B cell (primary cell): Measurements from ENCODE around the gene SPOP. TPM values are rescaled to one million over a fixed set of nuclear protein-coding genes. Genes with fewer than 3 reads are reported as not detected.
A peak's percentile ranks its signal among the peaks of the same experiment; 100 is the strongest.

Source experiments
- ATAC-seq: fragments of 200-7000 bp; cut with Tn5 transposase; one replicate; pipeline ENCODE4 v1.10.0; 2021; ENCODE audit warnings: low read depth, mild to moderate bottlenecking, moderate number of reproducible peaks, moderate library complexity
- CTCF ChIA-PET: fragments of 350-600 bp; sonication (Branson Sonifier 250); formaldehyde crosslinking; loops from one replicate; lab custom pipeline; 2021; ENCODE audit warnings: antibody characterized with exemption, inconsistent platforms; lab: Charles Lee
- POLR2A ChIA-PET: fragments of 350-600 bp; sonication (Branson Sonifier 250); formaldehyde crosslinking; loops from one replicate; lab custom pipeline; 2021; ENCODE audit warnings: antibody characterized with exemption; lab: Charles Lee
- DNase-seq: peaks from one replicate; pipeline ENCODE4 v3.0.0; 2013
- H2AFZ ChIP-seq: 2 replicates; pipeline ENCODE4 v1.6.1; 2012; ENCODE audit warnings: mild to moderate bottlenecking, low read depth, low read length; ENCODE audit not compliant: insufficient read depth, poor library complexity, severe bottlenecking
- H3K27ac ChIP-seq, 2 donors: 1 replicate in 1 of 2; 2 replicates in 1 of 2; pipeline ENCODE4 v1.5.1; 2012 to 2013; ENCODE audit warnings: low read length in 2 of 2, mild to moderate bottlenecking in 2 of 2, moderate library complexity in 1 of 2
- H3K27me3 ChIP-seq, 4 experiments: fragments of 200-600 bp in 1 of 4; sonication (generic) in 1 of 4; replicated peaks in 1 of 4; 1 replicate in 2 of 4; 2 replicates in 2 of 4; pipeline versions ENCODE4 v1.6.1 to v1.7.0; 2013 to 2016; ENCODE audit warnings: low read length in 3 of 4, mild to moderate bottlenecking in 2 of 4, mixed read lengths in 1 of 4, moderate library complexity in 1 of 4; ENCODE audit not compliant: insufficient read depth in 4 of 4, control insufficient read depth in 3 of 4; ENCODE audit errors: control extremely low read depth in 1 of 4
- H3K36me3 ChIP-seq, 2 experiments: replicated peaks in 1 of 2; 1 replicate in 1 of 2; 2 replicates in 1 of 2; pipeline versions ENCODE4 v1.6.1 to v1.7.1; 2013; ENCODE audit warnings: low read length in 1 of 2; ENCODE audit not compliant: insufficient read depth in 2 of 2, control insufficient read depth in 1 of 2; ENCODE audit errors: control extremely low read depth in 1 of 2, extremely low read depth in 1 of 2
- H3K4me1 ChIP-seq, 2 donors: fragments of 200-600 bp in 1 of 2; sonication (generic) in 1 of 2; 1 replicate in 1 of 2; 2 replicates in 1 of 2; pipeline versions ENCODE4 v1.5.1 to v1.6.1; 2013 to 2017; ENCODE audit warnings: low read length in 2 of 2; ENCODE audit not compliant: control insufficient read depth in 2 of 2, insufficient read depth in 2 of 2
- H3K4me2 ChIP-seq: replicated peaks from 2 replicates; pipeline ENCODE3; 2012; ENCODE audit warnings: mild to moderate bottlenecking, low read depth, low read length; ENCODE audit not compliant: poor library complexity, severe bottlenecking
- H3K4me3 ChIP-seq, 5 experiments: fragments of 200-600 bp in 1 of 5; sonication (generic) in 1 of 5; 1 replicate in 3 of 5; 2 replicates in 2 of 5; pipeline versions ENCODE4 v1.5.1 to v1.7.0; 2011 to 2016; ENCODE audit warnings: low read length in 4 of 5, mild to moderate bottlenecking in 4 of 5, low read depth in 2 of 5, control low read depth in 1 of 5, moderate library complexity in 1 of 5; ENCODE audit not compliant: insufficient read depth in 1 of 5; ENCODE audit errors: control extremely low read depth in 1 of 5, extremely low read depth in 1 of 5
- H3K79me2 ChIP-seq: fragments of 200-600 bp; sonication (generic); one replicate; pipeline ENCODE4 v1.6.0; 2016; ENCODE audit warnings: low read length; ENCODE audit not compliant: control insufficient read depth, insufficient read depth
- H3K9ac ChIP-seq: fragments of 200-600 bp; sonication (generic); 2 replicates; pipeline ENCODE4 v1.6.1; 2017; ENCODE audit warnings: mild to moderate bottlenecking, low read length, moderate library complexity
- H3K9me3 ChIP-seq, 3 donors: one replicate each; pipeline versions ENCODE4 v1.6.1 to v1.7.1; 2013; ENCODE audit warnings: low read length in 2 of 3; ENCODE audit not compliant: control insufficient read depth in 2 of 3, insufficient read depth in 1 of 3; ENCODE audit errors: control extremely low read depth in 1 of 3
- H4K20me1 ChIP-seq: 2 replicates; pipeline ENCODE4 v1.6.0; 2012; ENCODE audit warnings: mild to moderate bottlenecking, low read length; ENCODE audit not compliant: insufficient read depth, control insufficient read depth, poor library complexity, severe bottlenecking
- H3K27ac Mint-ChIP-seq: one replicate; pipeline ENCODE4 v1.8.0; 2021; ENCODE audit warnings: mixed read lengths
- H3K27me3 Mint-ChIP-seq: one replicate; pipeline ENCODE4 v1.8.0; 2021; ENCODE audit warnings: mixed read lengths
- H3K4me1 Mint-ChIP-seq: one replicate; pipeline ENCODE4 v1.8.0; 2021; ENCODE audit warnings: mixed read lengths
- H3K4me3 Mint-ChIP-seq: one replicate; pipeline ENCODE4 v1.8.0; 2021; ENCODE audit warnings: mixed read lengths
- H3K9me3 Mint-ChIP-seq: one replicate; pipeline ENCODE4 v1.8.0; 2022; ENCODE audit warnings: mixed read lengths; ENCODE audit not compliant: insufficient read depth
- EZH2 ChIP-seq: IDR thresholded peaks from 2 replicates; pipeline ENCODE4 v1.6.1; 2012; ENCODE audit warnings: borderline replicate concordance, low read depth, mild to moderate bottlenecking, moderate library complexity, low read length; ENCODE audit not compliant: insufficient read depth, poor library complexity, severe bottlenecking
- WGBS: methylation state at CpG from one replicate; pipeline ENCODE4 v1.1.5; 2013; ENCODE audit warnings: missing lambda C conversion rate; ENCODE audit not compliant: insufficient coverage; 5-methylcytosine and 5-hydroxymethylcytosine counted together
- intact Hi-C: fragments of 100-400 bp; cut with micrococcal nuclease; formaldehyde crosslinking; loops from one replicate; pipeline ENCODE4 v1.10.0; 2022
- polyA plus RNA-seq: library from polyadenylated mRNA; depleted of rRNA; stranded (reverse); fragments of >200 nt; gene quantifications from 2 replicates; pipeline ENCODE4 v1.2.3, GENCODE V29; 2012
- total RNA-seq, 2 donors: library from RNA; stranded (reverse); fragments of 120-200 nt in 1 of 2; gene quantifications; 1 replicate in 1 of 2; 2 replicates in 1 of 2; pipeline versions ENCODE4 v1.2.3 to v1.2.4, GENCODE V29; 2013 to 2022
- TF ChIP-seq, protein P1 (sequence below): fragments of 200-600 bp; IDR thresholded peaks from one replicate; pipeline ENCODE4 v1.8.0; 2022; ENCODE audit warnings: antibody characterized with exemption, mild to moderate bottlenecking

SPOP gene
- total and polyA plus RNA-seq, 2 donors (not counting 1 experiment from before 2014, with no cell fraction given), result 27.0 to 72.1 TPM

DNA sequence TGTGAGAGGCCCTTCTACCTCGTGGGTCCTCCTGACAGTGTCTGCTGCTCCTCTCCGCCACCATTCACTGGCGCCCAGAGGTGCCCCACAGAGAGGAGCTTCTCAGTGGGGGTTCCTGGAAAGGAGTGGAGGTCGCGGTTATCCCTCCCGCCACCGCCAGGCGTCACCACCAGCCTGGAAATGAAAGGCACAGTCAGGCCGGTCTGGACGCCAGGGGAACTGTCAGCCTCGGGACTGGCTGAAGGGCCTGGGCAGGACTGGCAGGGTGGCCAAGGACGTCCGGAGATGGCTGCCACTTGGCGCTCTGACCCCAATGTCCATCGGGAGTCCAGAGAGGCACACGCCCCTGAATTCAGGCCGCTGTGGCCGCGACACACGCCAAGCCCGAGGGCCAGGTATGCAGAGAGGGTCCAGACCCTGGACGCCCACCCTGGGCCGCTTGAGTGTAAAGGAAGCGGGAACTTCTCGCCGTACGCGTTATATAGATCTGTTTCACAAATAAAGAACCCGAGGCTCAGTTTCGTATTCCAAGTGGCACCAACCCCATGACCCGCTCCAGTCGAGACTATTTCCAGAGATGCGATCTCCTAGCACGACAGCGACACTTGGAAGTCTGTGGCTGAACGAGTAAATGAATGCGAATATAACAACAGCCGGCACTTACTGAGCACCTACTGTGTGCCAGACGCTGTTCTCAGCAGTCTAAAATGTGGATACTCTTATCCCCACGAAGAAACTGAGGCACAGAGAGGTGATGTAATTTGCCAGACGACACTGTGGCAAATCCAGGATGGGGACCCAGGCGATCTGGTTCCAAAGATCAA is 109.8 kb downstream of the SPOP start:
- ATAC-seq, result peak; percentile 66
- peak overlapping the region; percentile 19 for H3K9ac ChIP-seq
- H3K4me3 Mint-ChIP-seq, result peak overlapping the region; percentile 79
- TF ChIP-seq, protein P1, sequence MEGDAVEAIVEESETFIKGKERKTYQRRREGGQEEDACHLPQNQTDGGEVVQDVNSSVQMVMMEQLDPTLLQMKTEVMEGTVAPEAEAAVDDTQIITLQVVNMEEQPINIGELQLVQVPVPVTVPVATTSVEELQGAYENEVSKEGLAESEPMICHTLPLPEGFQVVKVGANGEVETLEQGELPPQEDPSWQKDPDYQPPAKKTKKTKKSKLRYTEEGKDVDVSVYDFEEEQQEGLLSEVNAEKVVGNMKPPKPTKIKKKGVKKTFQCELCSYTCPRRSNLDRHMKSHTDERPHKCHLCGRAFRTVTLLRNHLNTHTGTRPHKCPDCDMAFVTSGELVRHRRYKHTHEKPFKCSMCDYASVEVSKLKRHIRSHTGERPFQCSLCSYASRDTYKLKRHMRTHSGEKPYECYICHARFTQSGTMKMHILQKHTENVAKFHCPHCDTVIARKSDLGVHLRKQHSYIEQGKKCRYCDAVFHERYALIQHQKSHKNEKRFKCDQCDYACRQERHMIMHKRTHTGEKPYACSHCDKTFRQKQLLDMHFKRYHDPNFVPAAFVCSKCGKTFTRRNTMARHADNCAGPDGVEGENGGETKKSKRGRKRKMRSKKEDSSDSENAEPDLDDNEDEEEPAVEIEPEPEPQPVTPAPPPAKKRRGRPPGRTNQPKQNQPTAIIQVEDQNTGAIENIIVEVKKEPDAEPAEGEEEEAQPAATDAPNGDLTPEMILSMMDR, result peak; percentile 93
- TF ChIP-seq EZH2, result no peak
- H2AFZ ChIP-seq, result peak overlapping the region; percentile 63
- POLR2A ChIA-PET, result interaction anchor here (0.8 to 1.0 kb wide), 2 partner anchors 128 to 140 kb away, joined by 3 to 4 read pairs; partner anchors contain the start of gene SLC35B1
- peaks cover 19% of the 10 kb centered on the region for H3K4me1 Mint-ChIP-seq
- H3K27me3 ChIP-seq, result peaks cover 0 to 42% (median 9%) of the 10 kb centered on the region in 4 experiments
- peak overlapping the region; percentile 72 for H3K4me2 ChIP-seq
- no peaks in the 10 kb centered on the region for H3K79me2 ChIP-seq
- H3K27ac Mint-ChIP-seq, result peak overlapping the region; percentile 32
- H3K9me3 ChIP-seq, result no peaks in the 10 kb centered on the region
- DNase-seq, result peak; percentile 88
- H3K4me1 ChIP-seq, result peaks cover 6 to 17% of the 10 kb centered on the region in 2 donors
- no peaks in the 10 kb centered on the region for H3K9me3 Mint-ChIP-seq
- H4K20me1 ChIP-seq, result no peaks in the 10 kb centered on the region
- H3K36me3 ChIP-seq, result no peaks in the 10 kb centered on the region
- peak overlapping the region in 3 of 5 experiments; percentile 20 to 39 (median 23) for H3K4me3 ChIP-seq
- CTCF ChIA-PET, result interaction anchor here (0.6 to 17.7 kb wide), 25 partner anchors 8 to 429 kb away, joined by 3 to 485 read pairs (median 3); partner anchors contain the start of genes SLC35B1 and SPOP
- WGBS, result 18% methylated on average over 42 of the region's 42 CpGs
- peaks cover 36% of the 10 kb centered on the region for H3K27me3 Mint-ChIP-seq
- intact Hi-C loops, result loop anchor here (1.0 to 2.0 kb wide), 3 partner anchors 211 to 283 kb away; partner anchors contain the start of gene KAT7
- H3K27ac ChIP-seq, result no peak overlapping the region
